ENCODE results near the gene JMJD7.

DNA sequence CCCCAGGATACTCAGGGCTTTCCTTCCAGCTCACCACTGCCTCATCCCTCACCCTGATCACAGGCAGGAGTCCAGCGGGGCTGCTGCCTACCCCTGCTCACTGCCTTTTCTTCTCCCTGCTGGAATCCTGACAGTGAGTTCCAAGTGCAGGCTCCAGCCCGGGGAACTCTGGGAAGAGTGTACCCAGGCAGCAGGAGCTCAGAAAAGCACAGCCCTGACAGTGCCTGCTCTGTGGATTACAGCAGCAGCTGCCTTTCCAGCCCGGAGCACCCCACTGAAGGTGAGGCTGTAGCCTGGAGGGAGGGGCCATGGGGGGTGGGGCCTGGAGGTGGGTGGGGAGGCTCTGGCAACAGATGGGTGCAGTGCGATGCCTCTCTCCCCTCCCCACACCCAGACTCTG lies 6.1 kb upstream of the JMJD7 start:
- TF ChIP-seq, protein P1, sequence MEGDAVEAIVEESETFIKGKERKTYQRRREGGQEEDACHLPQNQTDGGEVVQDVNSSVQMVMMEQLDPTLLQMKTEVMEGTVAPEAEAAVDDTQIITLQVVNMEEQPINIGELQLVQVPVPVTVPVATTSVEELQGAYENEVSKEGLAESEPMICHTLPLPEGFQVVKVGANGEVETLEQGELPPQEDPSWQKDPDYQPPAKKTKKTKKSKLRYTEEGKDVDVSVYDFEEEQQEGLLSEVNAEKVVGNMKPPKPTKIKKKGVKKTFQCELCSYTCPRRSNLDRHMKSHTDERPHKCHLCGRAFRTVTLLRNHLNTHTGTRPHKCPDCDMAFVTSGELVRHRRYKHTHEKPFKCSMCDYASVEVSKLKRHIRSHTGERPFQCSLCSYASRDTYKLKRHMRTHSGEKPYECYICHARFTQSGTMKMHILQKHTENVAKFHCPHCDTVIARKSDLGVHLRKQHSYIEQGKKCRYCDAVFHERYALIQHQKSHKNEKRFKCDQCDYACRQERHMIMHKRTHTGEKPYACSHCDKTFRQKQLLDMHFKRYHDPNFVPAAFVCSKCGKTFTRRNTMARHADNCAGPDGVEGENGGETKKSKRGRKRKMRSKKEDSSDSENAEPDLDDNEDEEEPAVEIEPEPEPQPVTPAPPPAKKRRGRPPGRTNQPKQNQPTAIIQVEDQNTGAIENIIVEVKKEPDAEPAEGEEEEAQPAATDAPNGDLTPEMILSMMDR (IDR thresholded peaks at IDR 0.05; ENCODE audit: low read depth, low read length, poor library complexity, severe bottlenecking): no peak
- TF ChIP-seq EZH2phosphoT487 (IDR thresholded peaks at IDR 0.05; ENCODE audit: borderline replicate concordance, low read length): no peak

Measured in DOHH2 (cell line).